Muscle layer of duodenum (tissue), 2 donors: Measurements from ENCODE around the gene GPATCH4.
"Not testable (repeated sequence)": the region's sequence is repeated elsewhere in the genome, so short reads cannot be mapped to it uniquely, and the experiment has no call there.

Experiments used
- H3K27ac ChIP-seq: one replicate; pipeline ENCODE4 v1.7.0; 2013; ENCODE audit warnings: mild to moderate bottlenecking, low read length
- H3K27me3 ChIP-seq: one replicate; pipeline ENCODE4 v1.7.0; 2013; ENCODE audit warnings: low read depth, mild to moderate bottlenecking, control low read depth, low read length
- H3K36me3 ChIP-seq, 2 donors: one replicate each; pipeline ENCODE4 v1.7.0; 2013; ENCODE audit warnings: low read length in 2 of 2, control low read depth in 1 of 2, mild to moderate bottlenecking in 1 of 2; ENCODE audit not compliant: insufficient read depth in 2 of 2, control insufficient read depth in 1 of 2
- H3K4me1 ChIP-seq, 2 donors: one replicate each; pipeline ENCODE4 v1.7.0; 2013; ENCODE audit warnings: low read length in 2 of 2, mild to moderate bottlenecking in 2 of 2, control low read depth in 1 of 2, moderate library complexity in 1 of 2; ENCODE audit not compliant: insufficient read depth in 2 of 2, control insufficient read depth in 1 of 2
- H3K4me3 ChIP-seq, 2 donors: one replicate each; pipeline ENCODE4 v1.7.0; 2013; ENCODE audit warnings: low read length in 2 of 2, low read depth in 1 of 2, mild to moderate bottlenecking in 1 of 2
- H3K9me3 ChIP-seq, 2 donors: one replicate each; pipeline ENCODE4 v1.7.0; 2013; ENCODE audit warnings: low read length in 2 of 2, control low read depth in 1 of 2, mild to moderate bottlenecking in 1 of 2; ENCODE audit not compliant: control insufficient read depth in 1 of 2
- donor health status: healthy.

GPATCH4 gene

DNA sequence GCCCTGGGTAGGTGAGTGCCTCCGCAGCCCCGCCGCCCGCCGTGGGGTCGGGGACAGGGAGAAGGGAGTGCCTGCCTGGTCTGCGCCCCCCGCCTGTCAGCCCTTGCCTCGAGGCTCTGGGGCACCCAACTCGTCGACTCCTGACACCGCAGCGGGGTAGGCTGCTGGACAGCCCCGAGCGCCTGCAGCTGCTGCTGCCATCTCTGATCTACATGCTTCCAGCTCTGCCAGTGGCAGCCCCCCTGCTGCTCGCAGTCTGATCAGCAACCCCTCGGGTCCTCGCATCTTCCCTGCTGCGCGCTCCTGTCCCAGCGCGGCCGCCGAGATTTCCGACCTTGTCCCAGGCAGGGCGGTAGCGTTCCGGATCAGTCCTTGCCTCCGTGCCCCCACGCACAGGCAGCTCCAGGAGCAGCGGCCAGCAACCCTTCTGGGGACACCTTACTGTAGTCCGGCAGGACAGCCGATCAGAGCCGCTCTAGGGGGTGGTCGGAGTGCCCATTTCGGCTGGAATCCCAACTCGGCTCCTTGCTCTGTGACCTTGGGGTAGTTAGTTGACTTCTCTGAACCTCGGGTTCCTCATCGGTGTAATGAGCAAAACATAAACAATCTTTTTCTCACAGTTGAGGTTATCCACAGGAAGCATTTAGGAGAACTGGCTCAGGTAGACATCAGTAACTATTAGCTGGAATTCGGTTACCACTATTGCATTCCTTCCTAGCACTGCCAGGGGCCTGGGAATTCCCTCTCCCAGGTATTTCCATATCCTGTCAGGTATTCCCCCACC is 41.2 kb upstream of the GPATCH4 start:
- Histone ChIP-seq H3K4me3 (peak overlapping the region in 1 of 2 donors; percentile 44), H3K9me3 (no peaks in the 10 kb centered on the region), H3K27ac (no peak overlapping the region), H3K27me3 (peaks cover 47% of the 10 kb centered on the region), H3K36me3 (no peaks in the 10 kb centered on the region), H3K4me1 (peaks cover 0 to 11% of the 10 kb centered on the region in 2 donors)

GRCh38 chr1:156641761-156642264 is 40.5 kb upstream of the GPATCH4 start, which contains the start of gene BCAN:
TSS of gene BCAN (plus strand) at chr1:156642117. CDS start at chr1:156646055, 3,938 bp downstream.
- Histone ChIP-seq H3K4me1 (peaks cover 0 to 11% of the 10 kb centered on the region in 2 donors), H3K9me3 (no peaks in the 10 kb centered on the region), H3K36me3 (no peaks in the 10 kb centered on the region), H3K27me3 (peaks cover 45% of the 10 kb centered on the region), H3K4me3 (peak within 1 kb of the TSS; percentile 13 to 44), H3K27ac (no peak within 1 kb of the TSS)

DNA sequence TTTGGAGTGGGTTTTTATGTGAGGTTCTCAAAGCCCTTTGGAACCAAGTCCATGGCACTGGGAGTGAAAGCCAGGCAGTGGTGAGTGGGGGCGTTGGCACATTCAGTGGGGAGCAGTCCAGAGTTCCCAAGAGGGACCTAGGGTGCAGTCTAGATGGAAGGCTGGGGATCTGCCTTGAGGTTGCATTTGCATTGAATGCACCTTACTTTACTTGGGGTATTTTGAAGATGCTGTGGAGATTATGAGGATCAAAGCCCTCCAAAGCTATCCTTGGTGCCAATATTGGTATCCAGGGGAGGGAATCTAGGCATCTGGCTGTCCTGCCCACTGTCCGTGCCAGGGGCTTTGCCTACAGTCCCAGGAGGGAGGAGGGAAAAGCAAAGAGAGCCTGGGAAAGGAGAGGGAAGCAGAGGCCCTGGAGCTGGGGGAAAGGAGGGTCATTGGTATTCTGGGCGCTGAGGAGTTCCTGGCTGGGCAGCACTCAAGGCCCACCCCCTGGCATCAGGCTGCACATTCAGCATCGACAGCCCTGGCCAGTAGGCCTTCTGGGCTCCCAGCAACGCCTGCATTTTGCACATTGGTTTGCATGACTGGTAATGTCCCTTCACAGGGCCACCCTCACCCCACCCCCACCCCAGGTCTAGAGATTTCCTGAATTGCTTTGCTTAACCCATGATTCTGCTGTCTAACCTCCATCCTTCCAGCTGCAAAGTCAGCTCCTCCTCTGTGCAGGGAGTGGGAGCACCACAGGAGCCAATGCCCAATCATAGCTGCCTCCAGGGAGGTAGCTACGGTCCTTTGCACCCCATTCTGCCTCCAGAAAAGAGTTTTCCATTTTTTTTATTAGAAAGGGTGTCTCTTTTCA is 39.8 kb upstream of the GPATCH4 start:
- peaks cover 38% of the 10 kb centered on the region for H3K27me3 ChIP-seq
- peak overlapping the region; percentile 13 to 44 for H3K4me3 ChIP-seq
- no peaks in the 10 kb centered on the region for H3K36me3 ChIP-seq
- no peak overlapping the region for H3K27ac ChIP-seq
- H3K9me3 ChIP-seq, result no peaks in the 10 kb centered on the region
- H3K4me1 ChIP-seq, result peaks cover 0 to 11% of the 10 kb centered on the region in 2 donors

- no peak overlapping the region for H3K27ac ChIP-seq
- peaks cover 26% of the 10 kb centered on the region for H3K27me3 ChIP-seq
- H3K4me3 ChIP-seq, result no peak overlapping the region
- no peaks in the 10 kb centered on the region for H3K9me3 ChIP-seq
- no peaks in the 10 kb centered on the region for H3K36me3 ChIP-seq
- H3K4me1 ChIP-seq, result peaks cover 0 to 11% of the 10 kb centered on the region in 2 donors
Measured at GRCh38 chr1:156639601-156640101, 38.4 kb upstream of the GPATCH4 start.

DNA sequence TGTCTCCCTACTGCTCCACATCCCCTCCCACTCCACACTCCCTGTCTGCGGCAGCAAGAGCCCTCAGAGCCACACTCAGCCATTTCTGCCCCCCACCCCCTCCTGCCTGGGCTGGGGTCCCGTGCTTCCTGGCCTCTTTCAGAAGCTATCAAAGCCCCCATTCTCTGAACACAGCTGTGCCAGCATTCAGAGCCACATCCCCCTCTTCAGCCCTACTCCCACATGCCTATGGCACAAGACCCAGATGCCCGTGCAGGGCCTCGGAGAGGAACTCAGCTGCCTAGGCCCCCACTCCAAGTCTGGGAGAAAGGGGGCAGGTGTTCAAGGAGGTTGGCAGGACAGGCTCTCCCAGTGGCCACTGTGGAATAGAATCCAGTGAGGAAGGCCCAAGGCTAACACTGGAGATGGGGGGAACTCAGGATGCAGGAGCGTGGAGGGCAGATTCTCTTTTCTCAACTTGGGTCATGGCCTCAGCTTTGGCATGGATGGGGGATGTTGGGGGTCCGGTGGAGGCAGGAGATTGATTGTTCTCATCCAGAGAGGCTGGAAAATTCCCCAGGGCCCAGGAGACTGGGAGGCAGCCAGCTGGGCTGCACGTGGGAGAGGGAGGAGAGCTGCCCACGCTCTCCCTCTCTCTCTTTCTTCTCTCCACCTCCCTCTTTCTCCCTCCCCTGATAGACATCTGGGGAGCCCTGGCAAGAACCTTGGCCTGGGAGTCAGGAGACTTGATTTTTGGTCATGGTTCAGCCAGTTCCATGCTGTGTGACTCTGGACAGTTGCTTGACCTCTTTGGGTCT is 37.1 kb upstream of the GPATCH4 start:
- H3K9me3 ChIP-seq, result no peaks in the 10 kb centered on the region
- H3K27ac ChIP-seq, result no peak overlapping the region
- peaks cover 26% of the 10 kb centered on the region for H3K27me3 ChIP-seq
- no peak overlapping the region for H3K4me3 ChIP-seq
- no peaks in the 10 kb centered on the region for H3K36me3 ChIP-seq
- H3K4me1 ChIP-seq, result peaks cover 0 to 11% of the 10 kb centered on the region in 2 donors

GRCh38 chr1:156632355-156632754 is 31.1 kb upstream of the GPATCH4 start:
- H3K36me3 ChIP-seq, result no peaks in the 10 kb centered on the region
- peaks cover 3% of the 10 kb centered on the region for H3K27me3 ChIP-seq
- no peaks in the 10 kb centered on the region for H3K4me1 ChIP-seq
- no peak overlapping the region for H3K4me3 ChIP-seq
- H3K9me3 ChIP-seq, result no peaks in the 10 kb centered on the region
- no peak overlapping the region for H3K27ac ChIP-seq

DNA sequence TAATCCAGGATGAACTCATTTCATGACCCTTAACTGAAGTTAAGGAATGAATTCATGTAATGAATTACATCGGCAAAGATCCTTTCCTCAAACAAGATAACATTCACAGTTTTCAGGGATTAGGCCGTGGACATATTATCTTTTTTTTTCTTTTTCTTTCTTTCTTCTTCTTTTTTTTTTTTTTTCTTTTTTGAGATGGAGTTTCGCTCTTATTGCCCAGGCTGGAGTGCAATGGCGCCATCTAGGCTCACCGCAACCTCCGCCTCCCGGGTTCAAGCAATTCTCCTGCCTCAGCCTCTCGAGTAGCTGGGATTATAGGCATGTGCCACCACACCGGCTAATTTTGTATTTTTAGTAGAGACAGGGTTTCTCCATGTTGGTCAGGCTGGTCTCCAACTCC is 29.9 kb upstream of the GPATCH4 start:
- H3K27ac ChIP-seq, H3K9me3 ChIP-seq: not testable (repeated sequence)
- peaks cover 11% of the 10 kb centered on the region for H3K27me3 ChIP-seq

GRCh38 chr1:156629823-156630449 is 28.7 kb upstream of the GPATCH4 start:
- peaks cover 0 to 11% of the 10 kb centered on the region in 2 donors for H3K4me1 ChIP-seq
- no peak overlapping the region for H3K27ac ChIP-seq
- no peaks in the 10 kb centered on the region for H3K9me3 ChIP-seq
- no peaks in the 10 kb centered on the region for H3K36me3 ChIP-seq
- H3K4me3 ChIP-seq, result no peak overlapping the region
- peaks cover 18% of the 10 kb centered on the region for H3K27me3 ChIP-seq

More for the DNA sequence above, 29.9 kb upstream of the GPATCH4 start:
- H3K4me1 ChIP-seq, H3K4me3 ChIP-seq, H3K36me3 ChIP-seq: not testable (repeated sequence)

GRCh38 chr1:156627313-156627880 is 26.1 kb upstream of the GPATCH4 start:
- Histone ChIP-seq H3K9me3 (no peaks in the 10 kb centered on the region), H3K27me3 (peaks cover 30% of the 10 kb centered on the region), H3K27ac (no peak overlapping the region), H3K4me3 (no peak overlapping the region), H3K4me1 (peaks cover 0 to 22% of the 10 kb centered on the region in 2 donors), H3K36me3 (no peaks in the 10 kb centered on the region)

DNA sequence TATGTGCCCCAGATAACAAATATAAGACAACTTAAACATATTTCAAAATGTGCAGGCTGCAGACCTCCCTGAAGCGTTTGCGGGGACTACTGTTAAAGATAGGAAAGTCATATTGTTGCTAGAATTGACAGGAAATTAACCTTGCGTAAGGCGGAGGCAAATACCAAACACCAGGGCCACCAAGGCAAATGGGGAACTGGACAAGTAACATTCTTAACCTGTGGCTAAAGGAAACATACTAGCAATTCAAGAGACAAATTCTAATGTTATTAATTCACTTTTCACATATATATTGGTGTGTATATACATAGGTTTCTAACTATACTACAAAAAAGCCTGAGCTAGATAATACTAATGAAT is 24.8 kb upstream of the GPATCH4 start:
- Histone ChIP-seq H3K4me1 (peaks cover 0 to 22% of the 10 kb centered on the region in 2 donors), H3K27me3 (peaks cover 30% of the 10 kb centered on the region), H3K4me3 (peak overlapping the region in 1 of 2 donors; percentile 49), H3K9me3 (no peaks in the 10 kb centered on the region), H3K36me3 (no peaks in the 10 kb centered on the region), H3K27ac (no peak overlapping the region)
